Measurements from ENCODE around the gene RNF144A.

The RNF144A gene

GRCh38 chr2:7089898-7090510 lies 172.8 kb downstream of the RNF144A start:
- Histone ChIP-seq H3K27me3 (replicated peaks) (no peaks in the 10 kb centered on the region), H3K4me3 (ENCODE audit: low read depth, low read length) (no peak overlapping the region), H3K36me3 (replicated peaks) (no peaks in the 10 kb centered on the region), H3K27ac (no peak overlapping the region)
- no peak for TF ChIP-seq CTCF (IDR thresholded peaks at IDR 0.05; ENCODE audit: low read depth, low read length, missing control alignments)
- DNase-seq: no peak
- in situ Hi-C loops (cut with HindIII; ENCODE audit: low pct_ligation_motif_present, low sequenced_read_pairs): no loop called here

GRCh38 chr2:7093376-7093775 lies 176.2 kb downstream of the RNF144A start:
- TF ChIP-seq CTCF (IDR thresholded peaks at IDR 0.05; ENCODE audit: low read depth, low read length, missing control alignments): no peak
- no peaks in the 10 kb centered on the region for H3K36me3 ChIP-seq (replicated peaks)
- no peak for DNase-seq
- H3K27ac ChIP-seq: no peak overlapping the region
- in situ Hi-C loops (cut with HindIII; ENCODE audit: low pct_ligation_motif_present, low sequenced_read_pairs): no loop called here
- H3K4me3 ChIP-seq (ENCODE audit: low read depth, low read length): no peak overlapping the region
- H3K27me3 ChIP-seq (replicated peaks): no peaks in the 10 kb centered on the region
